Measurements from ENCODE around the gene TST.
A peak's percentile ranks its signal among the peaks of the same experiment; 100 is the strongest.

TST gene

GRCh38 chr22:37019309-37020191, at the start of gene TST, which contains the start of gene MPST:
TSS of gene TST (minus strand) at chr22:37019447. CDS start at chr22:37018732, 715 bp downstream.
TSS of gene MPST (plus strand) at chr22:37019742. CDS start at chr22:37019837, 95 bp downstream.
- peak; percentile 93 for DNase-seq

- DNase-seq: peak; percentile 14
Measured at GRCh38 chr22:37068859-37069258, 49.6 kb upstream of the TST start.

GRCh38 chr22:37067428-37067827, 48.2 kb upstream of the TST start:
- DNase-seq: no peak

GRCh38 chr22:37065961-37066360, 46.7 kb upstream of the TST start:
- DNase-seq: no peak

- no peak for DNase-seq
Measured at GRCh38 chr22:37065180-37065579, 45.9 kb upstream of the TST start.

- no peak for DNase-seq
Measured at GRCh38 chr22:37064553-37064952, 45.3 kb upstream of the TST start.

- DNase-seq: peak; percentile 83
Measured at GRCh38 chr22:37063431-37064420, 44.5 kb upstream of the TST start.

- peak; percentile 39 for DNase-seq
Measured at GRCh38 chr22:37062702-37063381, 43.6 kb upstream of the TST start.

GRCh38 chr22:37062376-37062675, 43.1 kb upstream of the TST start:
- DNase-seq: no peak

GRCh38 chr22:37061611-37062375, 42.5 kb upstream of the TST start:
- DNase-seq: no peak

GRCh38 chr22:37060801-37061610, 41.8 kb upstream of the TST start:
- DNase-seq: peak; percentile 64

- no peak for DNase-seq
Measured at GRCh38 chr22:37059876-37060449, 40.7 kb upstream of the TST start.

- no peak for DNase-seq
Measured at GRCh38 chr22:37058917-37059701, 39.9 kb upstream of the TST start.

GRCh38 chr22:37057796-37058510, 38.7 kb upstream of the TST start:
- no peak for DNase-seq

GRCh38 chr22:37057226-37057625, 38.0 kb upstream of the TST start:
- no peak for DNase-seq

- DNase-seq: no peak
Measured at GRCh38 chr22:37056246-37056645, 37.0 kb upstream of the TST start.

GRCh38 chr22:37054600-37055365, 35.5 kb upstream of the TST start:
- DNase-seq: no peak

GRCh38 chr22:37054056-37054395, 34.8 kb upstream of the TST start:
- peak; percentile 78 for DNase-seq

All from NCI-H69 (cell line).